G401 (cell line): ENCODE data around the gene PRKN. TPM values are rescaled to one million over a fixed set of nuclear protein-coding genes. Genes with fewer than 3 reads are reported as not detected.

ENCODE experiments used
- DNase-seq: peaks from one replicate; pipeline ENCODE4 v3.0.0-alpha.2; 2015; ENCODE audit warnings: low spot score
- in situ Hi-C: cut with HindIII; loops from 2 replicates; pipeline ENCODE4 v1.10.0; 2016; ENCODE audit warnings: low sequenced_read_pairs, mixed read lengths
- total RNA-seq: library from RNA; depleted of rRNA; stranded (reverse); fragments of >200 nt; shearing (Covaris generic); gene quantifications from 2 replicates; pipeline ENCODE4 v1.2.3, GENCODE V29; 2014

PRKN gene
- total RNA-seq, 1 experiment from 2014 or later, result 1.1 TPM

- in situ Hi-C loops, result no loop called here
- no peak for DNase-seq
Observed at GRCh38 chr6:161411265-161411944, 1316.2 kb downstream of the PRKN start.

GRCh38 chr6:161410736-161411135 lies 1316.8 kb downstream of the PRKN start:
- no peak for DNase-seq
- in situ Hi-C loops, result no loop called here

GRCh38 chr6:161410076-161410475 lies 1317.5 kb downstream of the PRKN start:
- in situ Hi-C loops, result no loop called here
- DNase-seq, result no peak

- peak; percentile 46 for DNase-seq
- in situ Hi-C loops, result no loop called here
Observed at GRCh38 chr6:161409353-161409752, 1318.2 kb downstream of the PRKN start.

GRCh38 chr6:161408041-161408440 lies 1319.5 kb downstream of the PRKN start:
- DNase-seq, result no peak
- in situ Hi-C loops, result no loop called here

- in situ Hi-C loops, result no loop called here
- no peak for DNase-seq
Observed at GRCh38 chr6:161407581-161407980, 1320.0 kb downstream of the PRKN start.

GRCh38 chr6:161407115-161407514 lies 1320.5 kb downstream of the PRKN start:
- in situ Hi-C loops, result no loop called here
- no peak for DNase-seq

- in situ Hi-C loops, result no loop called here
- DNase-seq, result no peak
Observed at GRCh38 chr6:161406646-161407045, 1320.9 kb downstream of the PRKN start.

- DNase-seq, result no peak
- in situ Hi-C loops, result no loop called here
Observed at GRCh38 chr6:161405418-161405817, 1322.1 kb downstream of the PRKN start.

GRCh38 chr6:161403717-161404116 lies 1323.8 kb downstream of the PRKN start:
- DNase-seq, result no peak
- in situ Hi-C loops, result no loop called here

- in situ Hi-C loops, result no loop called here
- no peak for DNase-seq
Observed at GRCh38 chr6:161401587-161402309, 1325.8 kb downstream of the PRKN start.

GRCh38 chr6:161400671-161401070 lies 1326.9 kb downstream of the PRKN start:
- in situ Hi-C loops, result no loop called here
- no peak for DNase-seq

- DNase-seq, result peak; percentile 72
- in situ Hi-C loops, result no loop called here
Observed at GRCh38 chr6:161396539-161396938, 1331.0 kb downstream of the PRKN start.

GRCh38 chr6:161395716-161396231 lies 1331.8 kb downstream of the PRKN start:
- DNase-seq, result peak; percentile 27
- in situ Hi-C loops, result no loop called here

GRCh38 chr6:161394437-161394836 lies 1333.1 kb downstream of the PRKN start:
- in situ Hi-C loops, result no loop called here
- DNase-seq, result no peak

- DNase-seq, result peak; percentile 87
- in situ Hi-C loops, result no loop called here
Observed at GRCh38 chr6:161393839-161394364, 1333.7 kb downstream of the PRKN start.

- in situ Hi-C loops, result no loop called here
- DNase-seq, result no peak
Observed at GRCh38 chr6:161393292-161393691, 1334.3 kb downstream of the PRKN start.

- DNase-seq, result no peak
- in situ Hi-C loops, result no loop called here
Observed at GRCh38 chr6:161389756-161390155, 1337.8 kb downstream of the PRKN start.

- in situ Hi-C loops, result no loop called here
- DNase-seq, result no peak
Observed at GRCh38 chr6:161383951-161384350, 1343.6 kb downstream of the PRKN start.

GRCh38 chr6:161379834-161380582 lies 1347.6 kb downstream of the PRKN start:
- DNase-seq, result no peak

More at GRCh38 chr6:161379834-161380582, 1347.6 kb downstream of the PRKN start:
- in situ Hi-C loops, result no loop called here
